ENCODE measurements around the gene LKAAEAR1.

LKAAEAR1 gene

DNA sequence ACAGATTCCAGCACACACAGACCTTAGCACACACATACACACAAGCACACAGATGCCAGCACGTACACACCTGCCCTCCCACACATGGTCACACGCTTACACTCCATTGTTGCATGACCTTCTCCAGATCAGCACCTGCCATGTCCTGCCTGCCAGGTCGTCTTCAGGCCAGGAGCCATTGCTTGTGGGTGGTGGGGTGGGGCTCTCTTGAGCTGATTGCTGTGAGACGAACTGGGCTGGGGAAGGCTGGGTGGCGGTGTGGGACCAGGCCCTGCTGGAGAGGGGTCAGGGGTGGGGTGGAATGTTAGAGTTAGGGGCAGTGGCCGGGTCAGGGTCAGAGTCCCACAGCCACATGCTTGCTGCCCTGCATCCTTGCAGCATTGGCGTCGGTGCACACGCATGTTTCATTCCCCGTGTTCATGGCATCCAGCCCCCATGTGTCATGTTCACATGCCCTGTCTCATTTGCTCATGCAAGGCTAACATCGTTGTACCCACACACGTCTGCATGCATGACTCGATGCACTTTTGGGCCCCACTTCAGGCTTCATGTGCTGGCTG is 29.7 kb upstream of the LKAAEAR1 start:
- no peak for DNase-seq (ENCODE audit: low read depth)
- H3K4me3 ChIP-seq (replicated peaks; ENCODE audit: low read depth, low read length) = no peak overlapping the region
- TF ChIP-seq, protein P1, sequence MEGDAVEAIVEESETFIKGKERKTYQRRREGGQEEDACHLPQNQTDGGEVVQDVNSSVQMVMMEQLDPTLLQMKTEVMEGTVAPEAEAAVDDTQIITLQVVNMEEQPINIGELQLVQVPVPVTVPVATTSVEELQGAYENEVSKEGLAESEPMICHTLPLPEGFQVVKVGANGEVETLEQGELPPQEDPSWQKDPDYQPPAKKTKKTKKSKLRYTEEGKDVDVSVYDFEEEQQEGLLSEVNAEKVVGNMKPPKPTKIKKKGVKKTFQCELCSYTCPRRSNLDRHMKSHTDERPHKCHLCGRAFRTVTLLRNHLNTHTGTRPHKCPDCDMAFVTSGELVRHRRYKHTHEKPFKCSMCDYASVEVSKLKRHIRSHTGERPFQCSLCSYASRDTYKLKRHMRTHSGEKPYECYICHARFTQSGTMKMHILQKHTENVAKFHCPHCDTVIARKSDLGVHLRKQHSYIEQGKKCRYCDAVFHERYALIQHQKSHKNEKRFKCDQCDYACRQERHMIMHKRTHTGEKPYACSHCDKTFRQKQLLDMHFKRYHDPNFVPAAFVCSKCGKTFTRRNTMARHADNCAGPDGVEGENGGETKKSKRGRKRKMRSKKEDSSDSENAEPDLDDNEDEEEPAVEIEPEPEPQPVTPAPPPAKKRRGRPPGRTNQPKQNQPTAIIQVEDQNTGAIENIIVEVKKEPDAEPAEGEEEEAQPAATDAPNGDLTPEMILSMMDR (IDR thresholded peaks at IDR 0.05; ENCODE audit: low read length, missing control alignments) = no peak

DNA sequence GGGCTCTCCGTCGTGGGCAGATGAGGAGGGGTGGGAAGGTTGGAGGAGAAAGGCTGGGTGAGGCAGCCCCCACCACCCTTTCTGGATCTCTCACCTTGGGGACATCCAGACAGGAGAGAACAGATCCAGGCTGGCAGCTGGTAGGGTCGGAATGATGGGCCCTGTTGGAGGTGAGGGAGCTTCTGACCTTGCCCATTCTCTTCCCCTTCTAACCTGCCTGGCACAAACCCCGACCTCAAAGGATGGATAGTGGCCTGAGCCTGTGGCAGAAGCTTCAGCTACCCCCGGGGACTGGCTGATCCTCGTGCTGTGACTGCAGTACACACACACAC is 29.2 kb upstream of the LKAAEAR1 start:
- TF ChIP-seq, protein P1 (IDR thresholded peaks at IDR 0.05; ENCODE audit: low read length, missing control alignments) = no peak
- no peak overlapping the region for H3K4me3 ChIP-seq (replicated peaks; ENCODE audit: low read depth, low read length)
- no peak for DNase-seq (ENCODE audit: low read depth)

DNA sequence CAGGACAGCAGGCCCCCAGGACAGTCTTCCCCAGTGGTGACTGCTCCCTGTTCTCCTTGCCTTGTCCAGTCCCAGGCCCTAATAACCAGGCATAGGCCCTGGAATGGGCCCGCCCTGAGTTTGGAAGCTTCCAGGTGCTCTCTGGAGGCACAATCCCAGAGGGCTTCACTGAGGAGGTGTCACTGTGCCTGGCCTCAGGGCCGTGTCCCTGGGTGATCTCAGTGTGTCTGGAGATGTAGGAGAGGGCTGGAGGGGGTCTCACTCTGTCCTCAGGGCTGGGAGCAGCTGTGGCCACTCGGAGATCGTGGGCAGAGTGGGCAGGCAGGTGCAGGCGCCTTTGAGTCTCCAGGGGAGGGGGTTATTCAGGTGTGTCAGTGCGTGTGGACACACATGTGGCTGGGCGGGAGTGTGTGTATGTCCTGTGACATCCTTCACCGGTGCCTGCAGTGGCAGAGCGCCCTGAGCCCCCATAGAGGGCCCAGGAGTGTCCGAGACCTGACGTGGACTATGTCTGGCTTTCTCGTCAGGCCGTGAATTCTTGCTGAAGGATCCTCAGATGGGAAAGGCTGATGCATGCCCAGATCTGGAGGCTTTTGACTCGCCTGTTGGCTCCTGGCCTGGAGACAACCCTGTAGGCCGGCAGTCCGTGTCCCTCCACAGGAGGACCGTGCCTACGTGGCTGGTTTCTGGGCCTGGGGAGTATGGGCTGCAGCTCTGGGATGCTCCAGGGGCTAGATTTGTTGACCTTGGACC is 28.7 kb upstream of the LKAAEAR1 start:
- TF ChIP-seq, protein P1 (IDR thresholded peaks at IDR 0.05; ENCODE audit: low read length, missing control alignments) = no peak
- DNase-seq (ENCODE audit: low read depth) = no peak
- no peak overlapping the region for H3K4me3 ChIP-seq (replicated peaks; ENCODE audit: low read depth, low read length)

DNA sequence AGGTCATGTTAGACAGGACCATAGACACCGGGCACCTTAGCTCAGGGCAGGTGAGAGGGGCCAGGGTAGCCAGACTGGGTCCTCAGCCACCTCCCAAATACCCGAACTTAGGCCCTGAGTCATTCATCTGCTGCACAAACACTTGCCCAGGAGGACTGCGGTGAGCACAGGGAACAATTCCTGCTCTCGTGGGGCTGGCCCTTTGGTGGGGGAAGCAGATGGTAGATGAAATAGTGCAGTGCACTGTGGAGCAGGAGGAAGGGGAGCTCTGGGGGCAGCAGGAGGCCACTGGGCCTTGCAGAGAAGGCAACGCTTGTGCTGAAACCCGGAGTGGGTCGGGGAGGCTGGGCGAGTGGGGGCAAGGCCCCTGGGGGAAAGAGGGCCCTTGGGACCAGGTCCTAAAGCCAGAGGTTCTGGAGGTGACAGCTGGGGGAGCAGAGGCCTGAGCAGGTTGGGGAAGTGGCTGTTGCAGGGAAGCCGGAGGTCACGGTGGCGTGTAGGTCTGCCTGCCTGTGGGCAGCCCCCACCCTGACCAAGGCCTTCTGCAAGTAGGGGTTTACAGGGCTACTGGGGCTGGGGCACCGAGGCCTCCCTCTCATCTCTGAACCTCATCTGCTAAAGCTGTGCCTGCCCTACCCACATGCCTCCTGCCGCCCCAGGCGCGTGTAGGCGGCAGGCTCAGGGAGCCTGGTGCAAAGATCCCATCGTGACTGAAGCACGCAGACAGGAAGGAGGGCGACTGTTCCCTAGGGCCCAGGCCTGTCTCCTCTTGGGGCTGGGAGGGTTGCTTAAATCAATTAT is 27.8 kb upstream of the LKAAEAR1 start:
- no peak for DNase-seq (ENCODE audit: low read depth)
- H3K4me3 ChIP-seq (replicated peaks; ENCODE audit: low read depth, low read length) = no peak overlapping the region
- TF ChIP-seq, protein P1 (IDR thresholded peaks at IDR 0.05; ENCODE audit: low read length, missing control alignments) = no peak

DNA sequence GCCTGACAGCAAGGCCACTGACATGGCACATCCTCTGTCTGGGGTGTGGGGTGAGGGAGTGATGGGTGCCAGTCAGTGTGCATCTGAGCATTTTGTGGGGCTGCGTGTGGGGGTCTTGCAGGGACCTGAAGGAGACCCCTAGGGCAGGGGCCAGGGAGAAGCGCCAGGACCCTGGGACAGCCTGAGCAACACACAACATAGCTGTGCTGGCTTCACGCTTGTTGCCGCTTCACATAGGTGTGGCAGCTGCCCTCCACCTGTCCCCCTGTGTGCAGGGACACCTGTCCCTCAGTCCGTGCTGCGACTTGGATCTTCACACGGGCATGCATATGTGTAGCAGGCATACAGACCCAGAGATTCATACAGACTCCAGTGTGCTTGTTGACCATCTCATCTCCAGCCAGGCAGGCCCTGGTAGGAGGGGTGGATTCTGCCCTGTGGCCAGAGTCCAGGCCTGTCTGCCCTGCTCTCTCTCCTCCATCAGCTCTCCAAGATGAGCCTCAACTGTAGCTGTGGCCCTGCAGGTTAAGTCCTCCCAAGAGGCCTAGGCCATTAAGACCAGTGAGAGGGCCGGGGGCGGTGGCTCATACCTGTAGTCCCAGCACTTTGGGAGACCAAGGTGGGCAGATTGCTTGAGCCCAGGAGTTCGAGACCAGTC is 26.3 kb upstream of the LKAAEAR1 start:
- no peak overlapping the region for H3K4me3 ChIP-seq (replicated peaks; ENCODE audit: low read depth, low read length)
- TF ChIP-seq, protein P1 (IDR thresholded peaks at IDR 0.05; ENCODE audit: low read length, missing control alignments) = no peak
- no peak for DNase-seq (ENCODE audit: low read depth)

DNA sequence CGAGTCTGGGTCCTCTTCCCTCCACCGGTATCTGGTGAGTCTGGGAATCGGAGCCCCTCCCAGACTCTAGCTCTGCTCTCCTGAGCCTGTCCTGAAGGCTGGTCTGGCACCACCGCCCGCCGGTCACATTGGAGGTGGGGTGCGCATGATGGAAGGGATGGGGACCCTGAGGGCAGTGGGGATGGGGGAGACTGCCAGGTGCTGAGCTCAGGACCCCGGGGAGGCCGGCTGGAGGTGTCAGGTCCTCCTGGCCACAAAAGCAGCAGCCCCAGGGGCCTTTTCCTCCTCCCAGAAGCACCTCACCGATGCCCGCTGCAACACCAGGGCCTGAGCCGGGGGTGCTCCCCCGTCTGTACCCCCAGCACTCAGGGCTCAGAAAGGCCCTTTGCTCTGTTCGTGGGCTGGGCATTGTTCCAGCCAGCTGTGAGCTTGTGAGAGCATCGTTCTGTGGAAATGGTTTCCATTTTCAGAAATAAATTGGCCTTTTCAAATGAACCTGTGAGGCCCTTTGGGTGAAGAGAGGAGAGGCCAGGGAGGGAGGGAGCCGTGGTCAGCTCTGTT is 25.7 kb upstream of the LKAAEAR1 start:
- TF ChIP-seq, protein P1 (IDR thresholded peaks at IDR 0.05; ENCODE audit: low read length, missing control alignments) = no peak
- no peak for DNase-seq (ENCODE audit: low read depth)
- no peak overlapping the region for H3K4me3 ChIP-seq (replicated peaks; ENCODE audit: low read depth, low read length)

Measured in fibroblast of pulmonary artery (primary cell).